ENCODE results near the gene PLK2.

The PLK2 gene

GRCh38 chr5:58450811-58451629 is 8.9 kb downstream of the PLK2 start:
- DNase-seq (ENCODE audit: low read depth in 2 of 2): no peak

- no peak for DNase-seq (ENCODE audit: low read depth in 2 of 2)
Observed at GRCh38 chr5:58450018-58450417, 9.9 kb downstream of the PLK2 start.

GRCh38 chr5:58447226-58447625 is 12.7 kb downstream of the PLK2 start:
- no peak for DNase-seq (ENCODE audit: low read depth in 2 of 2)

- no peak for DNase-seq (ENCODE audit: low read depth in 2 of 2)
Observed at GRCh38 chr5:58446024-58446423, 13.9 kb downstream of the PLK2 start.

GRCh38 chr5:58444805-58445204 is 15.1 kb downstream of the PLK2 start:
- no peak for DNase-seq (ENCODE audit: low read depth in 2 of 2)

GRCh38 chr5:58440901-58441460 is 18.9 kb downstream of the PLK2 start:
- no peak for DNase-seq (ENCODE audit: low read depth in 2 of 2)

GRCh38 chr5:58439094-58439644 is 20.7 kb downstream of the PLK2 start:
- no peak for DNase-seq (ENCODE audit: low read depth in 2 of 2)

- DNase-seq (ENCODE audit: low read depth in 2 of 2): no peak
Observed at GRCh38 chr5:58437661-58438060, 22.2 kb downstream of the PLK2 start.

- DNase-seq (ENCODE audit: low read depth in 2 of 2): no peak
Observed at GRCh38 chr5:58431832-58432231, 28.1 kb downstream of the PLK2 start.

GRCh38 chr5:58412932-58413331 is 47.0 kb downstream of the PLK2 start:
- DNase-seq (ENCODE audit: low read depth in 2 of 2): no peak

GRCh38 chr5:58412081-58412480 is 47.8 kb downstream of the PLK2 start:
- no peak for DNase-seq (ENCODE audit: low read depth in 2 of 2)

- DNase-seq (ENCODE audit: low read depth in 2 of 2): no peak
Observed at GRCh38 chr5:58411372-58411771, 48.5 kb downstream of the PLK2 start.

GRCh38 chr5:58410441-58410840 is 49.4 kb downstream of the PLK2 start:
- DNase-seq (ENCODE audit: low read depth in 2 of 2): no peak

GRCh38 chr5:58407042-58407719 is 52.7 kb downstream of the PLK2 start:
- DNase-seq (ENCODE audit: low read depth in 2 of 2): no peak

GRCh38 chr5:58406394-58406793 is 53.5 kb downstream of the PLK2 start:
- DNase-seq (ENCODE audit: low read depth in 2 of 2): no peak

- no peak for DNase-seq (ENCODE audit: low read depth in 2 of 2)
Observed at GRCh38 chr5:58405175-58405574, 54.7 kb downstream of the PLK2 start.

- DNase-seq (ENCODE audit: low read depth in 2 of 2): no peak
Observed at GRCh38 chr5:58404734-58405133, 55.2 kb downstream of the PLK2 start.
